ENCODE data around the gene MTSS2. TPM values are rescaled to one million over a fixed set of nuclear protein-coding genes. Genes with fewer than 3 reads are reported as not detected.

MTSS2 gene
- total RNA-seq, 1 donor from 2014 or later: 60.8 TPM

DNA sequence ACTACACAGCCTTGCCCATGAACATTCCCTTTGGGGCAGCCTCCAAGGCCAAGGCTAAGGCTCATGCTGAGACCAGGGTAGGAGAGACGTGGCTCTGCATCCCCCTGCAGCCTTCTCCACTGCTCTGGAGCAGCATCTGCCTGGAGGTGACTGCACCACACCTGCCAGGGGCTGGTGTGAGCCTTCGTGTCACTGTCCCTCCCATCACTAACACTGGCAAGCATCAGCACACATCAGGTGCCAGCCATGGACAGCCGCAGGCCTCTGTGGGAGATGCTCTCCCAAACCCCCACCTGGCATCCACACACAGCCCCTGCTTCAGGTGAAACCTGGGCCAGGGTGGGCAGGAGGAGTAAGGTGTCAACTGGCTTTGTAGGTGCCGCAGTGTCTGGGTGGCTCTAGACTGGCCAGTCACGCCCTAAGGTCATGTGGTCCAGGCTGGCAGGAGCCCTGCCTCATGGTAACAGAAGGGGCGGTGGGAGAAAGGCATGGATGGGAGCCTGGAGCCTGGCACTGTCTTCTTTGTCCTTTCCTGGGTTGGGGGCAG lies 18.1 kb upstream of the MTSS2 start:
- H3K36me3 ChIP-seq: peaks cover 5% of the 10 kb centered on the region
- H3K9me3 ChIP-seq: no peaks in the 10 kb centered on the region
- no peaks in the 10 kb centered on the region for H3K27me3 ChIP-seq (ENCODE audit: low read depth)
- H3K4me1 ChIP-seq: peaks cover 65% of the 10 kb centered on the region
- intact Hi-C loops (cut with DNase I): no loop called here
- no peak overlapping the region for H3K4me3 ChIP-seq
- ATAC-seq: no peak
- TF ChIP-seq, protein P1, sequence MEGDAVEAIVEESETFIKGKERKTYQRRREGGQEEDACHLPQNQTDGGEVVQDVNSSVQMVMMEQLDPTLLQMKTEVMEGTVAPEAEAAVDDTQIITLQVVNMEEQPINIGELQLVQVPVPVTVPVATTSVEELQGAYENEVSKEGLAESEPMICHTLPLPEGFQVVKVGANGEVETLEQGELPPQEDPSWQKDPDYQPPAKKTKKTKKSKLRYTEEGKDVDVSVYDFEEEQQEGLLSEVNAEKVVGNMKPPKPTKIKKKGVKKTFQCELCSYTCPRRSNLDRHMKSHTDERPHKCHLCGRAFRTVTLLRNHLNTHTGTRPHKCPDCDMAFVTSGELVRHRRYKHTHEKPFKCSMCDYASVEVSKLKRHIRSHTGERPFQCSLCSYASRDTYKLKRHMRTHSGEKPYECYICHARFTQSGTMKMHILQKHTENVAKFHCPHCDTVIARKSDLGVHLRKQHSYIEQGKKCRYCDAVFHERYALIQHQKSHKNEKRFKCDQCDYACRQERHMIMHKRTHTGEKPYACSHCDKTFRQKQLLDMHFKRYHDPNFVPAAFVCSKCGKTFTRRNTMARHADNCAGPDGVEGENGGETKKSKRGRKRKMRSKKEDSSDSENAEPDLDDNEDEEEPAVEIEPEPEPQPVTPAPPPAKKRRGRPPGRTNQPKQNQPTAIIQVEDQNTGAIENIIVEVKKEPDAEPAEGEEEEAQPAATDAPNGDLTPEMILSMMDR (IDR thresholded peaks at IDR 0.05): no peak
- DNase-seq: no peak
- peak overlapping the region; percentile 47 for H3K27ac ChIP-seq

DNA sequence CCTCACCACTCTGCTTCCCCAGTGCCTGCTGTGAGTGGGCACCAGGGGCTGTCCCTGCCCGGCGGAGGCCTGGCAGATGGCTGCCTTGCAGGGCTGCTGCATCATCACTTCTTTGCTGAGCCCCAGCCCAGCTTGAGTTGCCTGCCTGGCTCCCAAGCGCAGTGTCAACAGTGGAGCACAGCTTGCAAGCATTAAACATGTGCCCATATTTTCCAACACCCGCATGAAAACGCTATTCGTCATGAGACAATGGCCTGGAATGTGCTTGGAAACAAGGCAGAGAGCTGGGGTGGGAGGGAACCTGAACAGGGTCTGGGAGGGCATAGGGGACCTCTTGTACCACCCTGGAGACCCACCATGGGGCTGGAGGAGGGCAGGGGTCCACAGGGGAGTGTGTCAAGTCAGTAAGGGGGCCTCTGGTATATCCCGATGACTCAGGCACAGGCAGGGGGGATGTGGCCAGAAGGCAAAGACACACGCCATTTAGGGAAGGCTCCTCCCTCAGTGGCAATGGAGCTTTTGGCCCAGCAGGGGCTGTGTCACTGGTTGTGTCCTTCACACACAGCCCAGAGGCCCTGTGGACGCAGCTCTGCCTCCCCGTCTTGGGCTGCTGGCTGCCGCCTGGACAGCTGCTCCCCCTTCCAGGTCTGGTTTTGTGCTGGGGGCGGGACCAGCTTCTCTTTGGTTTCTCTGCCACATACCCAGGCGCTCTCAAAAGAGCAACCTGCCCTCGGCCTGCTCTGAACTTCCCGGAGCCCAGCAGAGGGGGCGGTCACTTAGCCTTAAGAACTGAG lies 17.4 kb upstream of the MTSS2 start:
- no peak for DNase-seq

DNA sequence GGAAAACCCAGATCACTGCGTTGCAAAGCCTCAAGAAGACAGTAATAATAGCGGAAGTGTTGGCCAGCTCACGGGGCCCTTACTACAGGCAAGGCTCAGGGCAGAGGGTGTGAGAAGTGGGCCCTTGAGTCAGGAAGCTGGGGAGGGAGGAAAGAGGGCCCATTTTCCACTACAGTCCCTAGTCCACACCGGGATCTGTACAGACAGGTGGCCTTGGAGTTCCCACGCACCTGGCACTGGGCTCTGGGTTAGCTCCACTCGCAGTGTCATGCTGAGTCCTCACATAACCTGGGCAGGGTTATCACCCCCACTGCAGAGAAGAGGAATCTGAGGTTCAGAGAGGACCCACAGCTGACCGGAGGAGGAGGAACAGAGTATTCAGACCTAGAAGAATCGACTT lies 16.8 kb upstream of the MTSS2 start:
- Histone ChIP-seq H3K4me3 (no peak overlapping the region), H3K27ac (peak overlapping the region; percentile 47), H3K4me1 (peaks cover 61% of the 10 kb centered on the region), H3K27me3 (ENCODE audit: low read depth) (no peaks in the 10 kb centered on the region), H3K9me3 (no peaks in the 10 kb centered on the region), H3K36me3 (peaks cover 9% of the 10 kb centered on the region)
- intact Hi-C loops (cut with DNase I): no loop called here
- DNase-seq (no peak), ATAC-seq (peak; percentile 15 to 26)
- TF ChIP-seq, protein P1 (IDR thresholded peaks at IDR 0.05): no peak

More for the DNA sequence above, 17.4 kb upstream of the MTSS2 start:
- Histone ChIP-seq H3K9me3 (no peaks in the 10 kb centered on the region), H3K36me3 (peaks cover 7% of the 10 kb centered on the region), H3K4me3 (no peak overlapping the region), H3K27me3 (ENCODE audit: low read depth) (no peaks in the 10 kb centered on the region), H3K27ac (peak overlapping the region; percentile 47), H3K4me1 (peaks cover 61% of the 10 kb centered on the region)
- TF ChIP-seq, protein P1 (IDR thresholded peaks at IDR 0.05): peak; percentile 15
- peak; percentile 38 to 53 for ATAC-seq
- intact Hi-C loops (cut with DNase I): no loop called here

DNA sequence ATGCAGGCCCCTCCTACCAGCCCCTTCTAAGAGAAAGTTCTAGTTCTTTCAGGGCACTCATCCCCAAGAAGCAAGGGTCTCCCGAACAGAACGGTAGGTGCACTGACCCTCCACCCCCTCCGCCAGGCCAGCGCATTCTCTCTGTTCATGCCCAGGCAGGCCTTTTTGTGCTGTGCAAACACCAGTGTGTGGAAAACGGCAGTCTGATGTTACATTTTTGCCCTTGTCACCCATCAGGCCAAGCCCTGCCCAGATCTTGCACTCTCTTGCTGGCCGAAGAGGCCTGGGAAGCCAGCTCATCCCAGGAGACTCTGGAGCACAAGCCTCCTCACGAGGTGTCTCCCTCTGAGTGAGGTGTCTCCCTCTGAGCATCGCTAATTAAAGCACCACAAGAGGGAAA lies 16.1 kb upstream of the MTSS2 start:
- no peaks in the 10 kb centered on the region for H3K27me3 ChIP-seq (ENCODE audit: low read depth)
- intact Hi-C loops (cut with DNase I): no loop called here
- TF ChIP-seq, protein P1 (IDR thresholded peaks at IDR 0.05): no peak
- peak overlapping the region; percentile 47 for H3K27ac ChIP-seq
- peaks cover 62% of the 10 kb centered on the region for H3K4me1 ChIP-seq
- H3K4me3 ChIP-seq: no peak overlapping the region
- H3K36me3 ChIP-seq: peaks cover 9% of the 10 kb centered on the region
- ATAC-seq: no peak
- no peaks in the 10 kb centered on the region for H3K9me3 ChIP-seq
- DNase-seq: no peak

DNA sequence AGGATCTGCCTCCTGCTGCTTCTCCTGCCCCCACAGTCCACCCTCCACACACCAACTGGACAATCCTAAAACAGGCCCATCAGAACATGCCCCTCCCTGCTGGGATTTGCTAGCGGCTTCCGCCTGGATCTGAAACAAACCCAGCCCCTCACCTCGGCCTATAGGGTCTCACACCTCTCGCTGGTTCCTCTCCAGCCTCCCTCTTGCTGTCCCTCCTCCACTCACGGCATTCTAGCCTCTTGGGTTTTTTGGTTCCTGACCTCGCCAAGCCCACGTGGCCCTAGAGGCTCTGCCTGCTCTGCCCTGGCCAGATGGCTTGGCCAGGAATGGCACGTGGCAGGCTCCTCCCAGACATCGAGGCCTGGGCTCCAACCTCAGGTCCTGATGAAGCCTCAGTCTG lies 15.7 kb upstream of the MTSS2 start:
- TF ChIP-seq, protein P1 (IDR thresholded peaks at IDR 0.05): no peak
- ATAC-seq (no peak), DNase-seq (no peak)
- H3K27ac ChIP-seq: no peak overlapping the region
- peaks cover 62% of the 10 kb centered on the region for H3K4me1 ChIP-seq
- no peaks in the 10 kb centered on the region for H3K27me3 ChIP-seq (ENCODE audit: low read depth)
- no peaks in the 10 kb centered on the region for H3K9me3 ChIP-seq
- intact Hi-C loops (cut with DNase I): no loop called here
- no peak overlapping the region for H3K4me3 ChIP-seq
- H3K36me3 ChIP-seq: peaks cover 9% of the 10 kb centered on the region
